Inflammatory macrophage treated with lipopolysaccharide for 4 hours (primary cell): ENCODE measurements around the gene TMEM198.
A peak's percentile ranks its signal among the peaks of the same experiment; 100 is the strongest.

ENCODE experiments used
- DNase-seq: peaks from one replicate; pipeline ENCODE4 v3.0.0-alpha.2; 2020

TMEM198 gene

GRCh38 chr2:219543596-219544358 is at the start of gene TMEM198, which contains the start of gene CHPF:
Gene TMEM198 (plus strand): TSS chr2:219544028. CDS start chr2:219544728, 700 bp downstream.
Gene CHPF (minus strand): TSS chr2:219543809. CDS start chr2:219543538, 271 bp downstream.
- DNase-seq: peak; percentile 92

GRCh38 chr2:219494952-219495530 is 48.8 kb upstream of the TMEM198 start:
- no peak for DNase-seq

GRCh38 chr2:219495531-219496122 is 48.2 kb upstream of the TMEM198 start:
- peak; percentile 58 for DNase-seq

GRCh38 chr2:219496247-219496824 is 47.5 kb upstream of the TMEM198 start:
- no peak for DNase-seq

- no peak for DNase-seq
Measured at GRCh38 chr2:219496825-219497494, 46.9 kb upstream of the TMEM198 start.

- peak; percentile 91 for DNase-seq
Measured at GRCh38 chr2:219497495-219498279, 46.1 kb upstream of the TMEM198 start.

GRCh38 chr2:219498280-219499057 is 45.4 kb upstream of the TMEM198 start, which contains the start of gene GMPPA:
Gene GMPPA (plus strand): TSS chr2:219498891. CDS start chr2:219499976, 1,085 bp downstream.
- peak; percentile 99 for DNase-seq

GRCh38 chr2:219499058-219499307 is 44.8 kb upstream of the TMEM198 start:
- DNase-seq: no peak

- no peak for DNase-seq
Measured at GRCh38 chr2:219499555-219499954, 44.3 kb upstream of the TMEM198 start.

- DNase-seq: peak; percentile 21
Measured at GRCh38 chr2:219500135-219500534, 43.7 kb upstream of the TMEM198 start.

GRCh38 chr2:219501849-219502248 is 42.0 kb upstream of the TMEM198 start:
- no peak for DNase-seq

GRCh38 chr2:219502618-219503017 is 41.2 kb upstream of the TMEM198 start:
- no peak for DNase-seq

- no peak for DNase-seq
Measured at GRCh38 chr2:219505585-219505984, 38.2 kb upstream of the TMEM198 start.

GRCh38 chr2:219506153-219506801 is 37.6 kb upstream of the TMEM198 start:
- no peak for DNase-seq

GRCh38 chr2:219506802-219507526 is 36.9 kb upstream of the TMEM198 start:
- DNase-seq: no peak

GRCh38 chr2:219507581-219508443 is 36.0 kb upstream of the TMEM198 start:
- DNase-seq: no peak

GRCh38 chr2:219508444-219508734 is 35.4 kb upstream of the TMEM198 start:
- DNase-seq: no peak

- DNase-seq: no peak
Measured at GRCh38 chr2:219508971-219509779, 34.7 kb upstream of the TMEM198 start.
